ENCODE data around the gene SELENOP. TPM values are rescaled to one million over a fixed set of nuclear protein-coding genes. Genes with fewer than 3 reads are reported as not detected.

The SELENOP gene
- total and polyA plus RNA-seq, 2 donors (not counting 3 experiments of a cell fraction or from before 2014, with no cell fraction given): 0.22 to 1.5 TPM

DNA sequence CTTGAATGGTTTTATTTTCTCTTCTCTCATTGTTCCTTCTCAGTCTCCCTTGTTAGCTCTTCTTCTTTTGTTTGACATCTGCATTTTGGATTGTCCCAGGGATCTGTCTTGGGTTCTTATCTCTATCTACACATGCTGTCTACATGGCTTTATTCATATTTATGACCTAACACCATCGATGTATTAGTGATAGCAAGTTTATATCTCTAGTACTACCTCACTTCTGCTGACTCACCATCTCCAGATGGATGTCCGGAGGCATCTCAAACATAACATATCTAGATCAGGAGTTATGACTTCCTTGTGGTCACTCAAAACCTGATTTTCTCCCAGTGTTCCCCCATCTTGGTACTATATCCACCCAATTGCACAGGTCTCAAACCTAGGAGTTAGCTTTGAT lies 19.2 kb upstream of the SELENOP start:
- Histone ChIP-seq H2AFZ (ENCODE audit: low read depth, low read length) (no peak overlapping the region), H3K9me3 (replicated peaks; ENCODE audit: control insufficient read depth, insufficient read depth, low read length) (no peaks in the 10 kb centered on the region), H3K79me2 (ENCODE audit: control insufficient read depth, insufficient read depth, low read length) (no peaks in the 10 kb centered on the region), H3K4me3 (replicated peaks in 1 of 3; ENCODE audit: insufficient read depth in 1 of 3, low read depth in 1 of 3, low read length in 3 of 3) (no peak overlapping the region), H4K20me1 (replicated peaks; ENCODE audit: control insufficient read depth, extremely low read depth, insufficient read depth, low read length) (no peaks in the 10 kb centered on the region), H3K9me1 (replicated peaks; ENCODE audit: control insufficient read depth, extremely low read depth, insufficient read depth, low read length) (no peaks in the 10 kb centered on the region), H3K36me3 (ENCODE audit: control insufficient read depth in 2 of 2, extremely low read depth in 1 of 2, insufficient read depth in 2 of 2, low read length in 2 of 2) (no peaks in the 10 kb centered on the region), H3K4me1 (ENCODE audit: control insufficient read depth, extremely low read depth, insufficient read depth, low read length) (no peaks in the 10 kb centered on the region), H3K27ac (ENCODE audit: insufficient read depth, low read depth, low read length) (no peak overlapping the region), H3K27me3 (ENCODE audit: control insufficient read depth in 2 of 2, insufficient read depth in 2 of 2, low read length in 2 of 2) (no peaks in the 10 kb centered on the region), H3K9ac (replicated peaks; ENCODE audit: extremely low read depth, insufficient read depth, low read length) (no peak overlapping the region), H3K4me2 (ENCODE audit: insufficient read depth, low read length) (no peak overlapping the region)
- intact Hi-C loops (cut with micrococcal nuclease): no loop called here
- DNase-seq (ENCODE audit: low read depth, low spot score) (no peak), FAIRE-seq (no peak)
- dilution Hi-C loops (cut with MboI; ENCODE audit: extremely low pct_ligation_motif_present, low sequenced_read_pairs): no loop called here
- TF ChIP-seq JUN (IDR thresholded peaks at IDR 0.05; ENCODE audit: borderline replicate concordance, insufficient read depth, insufficient read length, low read depth) (no peak), POLR2AphosphoS5 (IDR thresholded peaks at IDR 0.05; ENCODE audit: insufficient read depth, low read depth, low read length) (no peak), FOS (IDR thresholded peaks at IDR 0.05; ENCODE audit: borderline replicate concordance, insufficient read depth, low read length) (no peak)
- TF ChIP-seq, protein P1, sequence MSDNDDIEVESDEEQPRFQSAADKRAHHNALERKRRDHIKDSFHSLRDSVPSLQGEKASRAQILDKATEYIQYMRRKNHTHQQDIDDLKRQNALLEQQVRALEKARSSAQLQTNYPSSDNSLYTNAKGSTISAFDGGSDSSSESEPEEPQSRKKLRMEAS (IDR thresholded peaks at IDR 0.05; ENCODE audit: insufficient read depth, insufficient read length): no peak
- CTCF ChIA-PET: no interaction called here
- POLR2A ChIA-PET: no interaction called here
- BruUV-seq (replicated peaks): no TSS peak

DNA sequence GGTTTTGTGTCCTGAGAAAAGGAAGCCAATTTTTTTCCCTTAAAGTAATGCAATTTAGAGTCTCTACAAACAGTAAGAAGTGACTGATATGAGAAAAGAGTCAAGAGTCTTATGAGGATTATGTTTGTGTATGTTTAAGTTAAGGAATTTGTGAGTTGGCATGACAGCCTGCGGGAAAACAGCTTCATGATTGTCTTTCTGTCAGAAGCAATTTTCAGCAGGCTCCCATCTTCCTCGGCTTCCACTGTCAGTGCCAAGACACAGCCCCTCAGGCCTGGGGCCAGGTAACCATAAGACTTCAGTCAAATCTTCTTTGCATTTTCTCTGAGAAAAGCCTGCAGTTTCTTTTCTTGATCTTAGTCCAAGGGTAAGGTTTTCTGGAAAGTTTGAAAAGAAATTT lies 17.0 kb upstream of the SELENOP start:
- no peaks in the 10 kb centered on the region for H3K4me1 ChIP-seq (ENCODE audit: control insufficient read depth, extremely low read depth, insufficient read depth, low read length)
- H3K4me2 ChIP-seq (ENCODE audit: insufficient read depth, low read length): no peak overlapping the region
- no peaks in the 10 kb centered on the region for H3K9me3 ChIP-seq (replicated peaks; ENCODE audit: control insufficient read depth, insufficient read depth, low read length)
- H3K9me1 ChIP-seq (replicated peaks; ENCODE audit: control insufficient read depth, extremely low read depth, insufficient read depth, low read length): no peaks in the 10 kb centered on the region
- H3K9ac ChIP-seq (replicated peaks; ENCODE audit: extremely low read depth, insufficient read depth, low read length): no peak overlapping the region
- H3K36me3 ChIP-seq (ENCODE audit: control insufficient read depth in 2 of 2, extremely low read depth in 1 of 2, insufficient read depth in 2 of 2, low read length in 2 of 2): no peaks in the 10 kb centered on the region
- FAIRE-seq (no peak), DNase-seq (ENCODE audit: low read depth, low spot score) (no peak)
- H3K27ac ChIP-seq (ENCODE audit: insufficient read depth, low read depth, low read length): no peak overlapping the region
- peaks cover 0 to 2% of the 10 kb centered on the region in 2 experiments for H3K27me3 ChIP-seq (ENCODE audit: control insufficient read depth in 2 of 2, insufficient read depth in 2 of 2, low read length in 2 of 2)
- no TSS peak for BruUV-seq (replicated peaks)
- intact Hi-C loops (cut with micrococcal nuclease) (no loop called here), dilution Hi-C loops (cut with MboI; ENCODE audit: extremely low pct_ligation_motif_present, low sequenced_read_pairs) (no loop called here)
- no peak overlapping the region for H3K4me3 ChIP-seq (replicated peaks in 1 of 3; ENCODE audit: insufficient read depth in 1 of 3, low read depth in 1 of 3, low read length in 3 of 3)
- TF ChIP-seq, protein P2, sequence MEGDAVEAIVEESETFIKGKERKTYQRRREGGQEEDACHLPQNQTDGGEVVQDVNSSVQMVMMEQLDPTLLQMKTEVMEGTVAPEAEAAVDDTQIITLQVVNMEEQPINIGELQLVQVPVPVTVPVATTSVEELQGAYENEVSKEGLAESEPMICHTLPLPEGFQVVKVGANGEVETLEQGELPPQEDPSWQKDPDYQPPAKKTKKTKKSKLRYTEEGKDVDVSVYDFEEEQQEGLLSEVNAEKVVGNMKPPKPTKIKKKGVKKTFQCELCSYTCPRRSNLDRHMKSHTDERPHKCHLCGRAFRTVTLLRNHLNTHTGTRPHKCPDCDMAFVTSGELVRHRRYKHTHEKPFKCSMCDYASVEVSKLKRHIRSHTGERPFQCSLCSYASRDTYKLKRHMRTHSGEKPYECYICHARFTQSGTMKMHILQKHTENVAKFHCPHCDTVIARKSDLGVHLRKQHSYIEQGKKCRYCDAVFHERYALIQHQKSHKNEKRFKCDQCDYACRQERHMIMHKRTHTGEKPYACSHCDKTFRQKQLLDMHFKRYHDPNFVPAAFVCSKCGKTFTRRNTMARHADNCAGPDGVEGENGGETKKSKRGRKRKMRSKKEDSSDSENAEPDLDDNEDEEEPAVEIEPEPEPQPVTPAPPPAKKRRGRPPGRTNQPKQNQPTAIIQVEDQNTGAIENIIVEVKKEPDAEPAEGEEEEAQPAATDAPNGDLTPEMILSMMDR (IDR thresholded peaks at IDR 0.05; ENCODE audit: extremely low read depth in 1 of 2, insufficient read depth in 1 of 2, low read depth in 1 of 2, low read length in 2 of 2): no peak
- no peak for TF ChIP-seq EZH2 (IDR thresholded peaks at IDR 0.05; ENCODE audit: borderline replicate concordance, low read depth, low read length, severe bottlenecking)
- no peak for TF ChIP-seq GATA2 (IDR thresholded peaks at IDR 0.05; ENCODE audit: insufficient read depth, insufficient read length, low read depth, low read length)
- TF ChIP-seq MYC (IDR thresholded peaks at IDR 0.05; ENCODE audit: low read depth, low read length): no peak
- TF ChIP-seq, protein P1 (IDR thresholded peaks at IDR 0.05; ENCODE audit: insufficient read depth, insufficient read length): no peak
- TF ChIP-seq JUN (IDR thresholded peaks at IDR 0.05; ENCODE audit: borderline replicate concordance, insufficient read depth, insufficient read length, low read depth): no peak
- TF ChIP-seq POLR2AphosphoS5 (IDR thresholded peaks at IDR 0.05; ENCODE audit: insufficient read depth, low read depth, low read length): no peak
- TF ChIP-seq POLR2A (IDR thresholded peaks at IDR 0.05; ENCODE audit: low read depth, low read length): no peak
- TF ChIP-seq FOS (IDR thresholded peaks at IDR 0.05; ENCODE audit: borderline replicate concordance, insufficient read depth, low read length): no peak
- H3K79me2 ChIP-seq (ENCODE audit: control insufficient read depth, insufficient read depth, low read length): no peaks in the 10 kb centered on the region
- POLR2A ChIA-PET: no interaction called here
- H4K20me1 ChIP-seq (replicated peaks; ENCODE audit: control insufficient read depth, extremely low read depth, insufficient read depth, low read length): no peaks in the 10 kb centered on the region
- H2AFZ ChIP-seq (ENCODE audit: low read depth, low read length): no peak overlapping the region
- CTCF ChIA-PET: no interaction called here

All from endothelial cell of umbilical vein (primary cell).